K562 (cell line): ENCODE data around the gene LAP3. TPM values are rescaled to one million over a fixed set of nuclear protein-coding genes. Genes with fewer than 3 reads are reported as not detected.
A peak's percentile ranks its signal among the peaks of the same experiment; 100 is the strongest.

ENCODE experiments used
- CBX8 ChIP-seq: fragments of 200-600 bp; sonication (generic); IDR thresholded peaks from 2 replicates; pipeline ENCODE4 v1.6.1; 2012; ENCODE audit warnings: borderline replicate concordance, mixed run types, low read depth, mild to moderate bottlenecking, moderate library complexity, mixed read lengths, low read length, control low read depth, inconsistent platforms; ENCODE audit not compliant: poor library complexity, severe bottlenecking; ENCODE audit errors: extremely low read depth
- ESRRA ChIP-seq: fragments of 450-650 bp; IDR thresholded peaks from 2 replicates; pipeline ENCODE4 v1.6.1; 2014; ENCODE audit warnings: low read depth, mild to moderate bottlenecking, moderate library complexity, borderline replicate concordance
- FOXA3 ChIP-seq, 2 experiments: fragments of 450-650 bp in 1 of 2; sonication (generic) in 1 of 2; formaldehyde crosslinking; IDR thresholded peaks in 1 of 2; conservative IDR thresholded peaks in 1 of 2; 2 replicates each; pipeline versions ENCODE4 v1.4.0 to v1.8.0; 2020 to 2022; ENCODE audit warnings: mild to moderate bottlenecking in 2 of 2, missing genetic modification reagents in 1 of 2
- FOXJ3 ChIP-seq: sonication (generic); formaldehyde crosslinking; IDR thresholded peaks from 2 replicates; pipeline ENCODE4 v1.4.0; 2020; ENCODE audit warnings: mild to moderate bottlenecking, missing genetic modification reagents
- HDGF ChIP-seq: fragments of 450-650 bp; IDR thresholded peaks from 2 replicates; pipeline ENCODE4 v1.6.1; 2016
- MEIS2 ChIP-seq: fragments of 450-650 bp; IDR thresholded peaks from 2 replicates; pipeline ENCODE4 v1.6.1; 2014; ENCODE audit warnings: mild to moderate bottlenecking; ENCODE audit not compliant: partially characterized antibody
- POLR2AphosphoS5 ChIP-seq: IDR thresholded peaks from 2 replicates; pipeline ENCODE4 v1.6.1; 2011; ENCODE audit warnings: mild to moderate bottlenecking, low read depth, low read length, moderate library complexity; ENCODE audit not compliant: control insufficient read depth, insufficient read depth
- PPARD ChIP-seq: fragments of 250-450 bp; sonication (Bioruptor Pico); IDR thresholded peaks from 2 replicates; pipeline ENCODE4 v1.8.0; 2022; ENCODE audit warnings: inconsistent platforms, mild to moderate bottlenecking, moderate library complexity
- PRMT5 ChIP-seq: sonication (generic); formaldehyde crosslinking; IDR thresholded peaks from 2 replicates; pipeline ENCODE4 v1.5.0; 2020; ENCODE audit warnings: missing genetic modification reagents
- RAD21 ChIP-seq, 2 experiments: fragments of 250-450 bp in 1 of 2; fragments of 450-650 bp in 1 of 2; sonication (Bioruptor Pico) in 1 of 2; formaldehyde crosslinking in 1 of 2; IDR thresholded peaks in 1 of 2; conservative IDR thresholded peaks in 1 of 2; 2 replicates each; pipeline versions ENCODE4 v1.4.0 to v1.8.0; 2020 to 2022; ENCODE audit warnings: mild to moderate bottlenecking in 2 of 2, moderate library complexity in 1 of 2
- RNF2 ChIP-seq: sonication (generic); IDR thresholded peaks from 2 replicates; pipeline ENCODE4 v1.6.1; 2016
- SMAD3 ChIP-seq: fragments of 450-650 bp; formaldehyde crosslinking; conservative IDR thresholded peaks from 2 replicates; pipeline ENCODE4 v1.4.0; 2020; ENCODE audit warnings: mild to moderate bottlenecking
- TRIM24 ChIP-seq, 2 experiments: fragments of 450-650 bp; IDR thresholded peaks; 2 replicates each; pipeline ENCODE4 v1.6.1; 2016
- ZNF134 ChIP-seq: fragments of 250-450 bp; sonication (Bioruptor Pico); conservative IDR thresholded peaks from 2 replicates; pipeline ENCODE4 v1.4.0; 2020
- ZNF3 ChIP-seq: fragments of 250-450 bp; sonication (Bioruptor Pico); IDR thresholded peaks from 2 replicates; pipeline ENCODE4 v1.5.0; 2021; ENCODE audit warnings: mild to moderate bottlenecking, moderate library complexity
- ZNF780A ChIP-seq: fragments of 250-450 bp; sonication (Bioruptor Pico); IDR thresholded peaks from 2 replicates; pipeline ENCODE4 v1.5.0; 2021; ENCODE audit warnings: mild to moderate bottlenecking
- polyA plus RNA-seq, 8 experiments: library from polyadenylated mRNA; depleted of rRNA in 4 of 8; stranded (reverse) in 5 of 8; unstranded in 3 of 8; fragments of >200 nt; fragmentation: Nextera tagmentation in 2 of 8; fragmentation: Illumina TruSeq in 1 of 8; extraction: Ambion mirVana in 2 of 8; extraction: Trizol in 1 of 8; gene quantifications; 2 replicates each; pipeline versions ENCODE4 v1.2.1 to v1.2.3, GENCODE V29; 2011 to 2014; ENCODE audit warnings: inconsistent platforms in 1 of 8, missing spikeins in 1 of 8
- total RNA-seq, 7 experiments: library from RNA; depleted of rRNA in 6 of 7; stranded (reverse); fragments of >200 nt in 6 of 7; fragmentation: Illumina TruSeq in 2 of 7; extraction: Trizol in 2 of 7; gene quantifications; 2 replicates each; pipeline versions ENCODE4 v1.2.1 to v1.2.3, GENCODE V29; 2011 to 2021; ENCODE audit warnings: low replicate concordance in 1 of 7
- TF ChIP-seq, protein P1 (sequence below): fragments of 450-650 bp; IDR thresholded peaks from one replicate; pipeline ENCODE4 v1.6.1; 2018; ENCODE audit warnings: mild to moderate bottlenecking, moderate library complexity; ENCODE audit not compliant: partially characterized antibody
- TF ChIP-seq, protein P2 (sequence below): fragments of 450-650 bp; IDR thresholded peaks from 2 replicates; pipeline ENCODE4 v1.6.1; 2016; ENCODE audit warnings: borderline replicate concordance
- TF ChIP-seq, protein P3 (sequence below): fragments of 250-450 bp; sonication (Bioruptor Pico); IDR thresholded peaks from 2 replicates; pipeline ENCODE4 v1.5.0; 2021
- TF ChIP-seq, protein P4 (sequence below): fragments of 450-650 bp; IDR thresholded peaks from 2 replicates; pipeline ENCODE4 v1.6.1; 2018; ENCODE audit not compliant: partially characterized antibody

LAP3 gene
- total and polyA plus RNA-seq, 9 of the 15 experiments (the other 6 are each of a cell fraction or from before 2014, with no cell fraction given), result 82.3 to 170 (median 107) TPM

DNA sequence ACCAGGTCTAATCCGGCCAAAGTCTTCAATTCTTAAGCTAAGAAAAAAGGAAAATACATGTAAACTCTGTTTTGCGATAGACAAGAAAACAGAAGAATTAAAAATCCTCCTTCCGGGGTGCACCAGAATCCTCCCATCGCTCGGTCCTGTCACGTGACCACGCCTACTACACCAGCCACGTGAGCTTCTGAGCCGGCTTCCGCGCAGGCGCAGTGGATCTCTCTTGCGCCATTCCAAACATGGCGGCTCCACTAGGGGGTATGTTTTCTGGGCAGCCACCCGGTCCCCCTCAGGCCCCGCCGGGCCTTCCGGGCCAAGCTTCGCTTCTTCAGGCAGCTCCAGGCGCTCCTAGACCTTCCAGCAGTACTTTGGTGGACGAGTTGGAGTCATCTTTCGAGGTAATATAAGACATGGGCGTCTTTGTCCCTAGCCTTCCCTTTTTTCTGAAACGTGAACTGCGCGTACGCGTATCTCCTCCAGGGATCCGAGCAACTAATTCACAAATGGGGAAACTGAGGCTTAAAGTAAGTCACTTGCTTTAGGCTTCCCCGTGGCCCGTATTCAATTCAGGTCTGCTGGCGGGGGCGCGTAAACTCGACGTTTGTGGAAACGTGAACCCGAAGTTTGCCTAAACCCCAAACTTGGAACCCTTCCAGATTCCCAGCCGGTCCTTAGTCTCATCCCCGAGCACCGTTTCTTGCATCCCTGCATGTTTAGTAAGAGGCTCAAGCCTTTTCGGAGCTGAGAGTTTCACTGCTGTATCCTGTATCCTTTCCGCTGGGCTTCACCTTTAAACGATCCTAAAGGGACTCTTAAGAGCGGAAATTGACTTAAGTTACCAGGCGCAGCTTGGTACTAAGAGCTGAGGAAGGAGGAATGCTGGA lies 37.7 kb downstream of the LAP3 start, which contains the start of gene MED28 (continued):
- no peak for TF ChIP-seq FOXJ3 (CRISPR knock-in tag)
- TF ChIP-seq, protein P1, sequence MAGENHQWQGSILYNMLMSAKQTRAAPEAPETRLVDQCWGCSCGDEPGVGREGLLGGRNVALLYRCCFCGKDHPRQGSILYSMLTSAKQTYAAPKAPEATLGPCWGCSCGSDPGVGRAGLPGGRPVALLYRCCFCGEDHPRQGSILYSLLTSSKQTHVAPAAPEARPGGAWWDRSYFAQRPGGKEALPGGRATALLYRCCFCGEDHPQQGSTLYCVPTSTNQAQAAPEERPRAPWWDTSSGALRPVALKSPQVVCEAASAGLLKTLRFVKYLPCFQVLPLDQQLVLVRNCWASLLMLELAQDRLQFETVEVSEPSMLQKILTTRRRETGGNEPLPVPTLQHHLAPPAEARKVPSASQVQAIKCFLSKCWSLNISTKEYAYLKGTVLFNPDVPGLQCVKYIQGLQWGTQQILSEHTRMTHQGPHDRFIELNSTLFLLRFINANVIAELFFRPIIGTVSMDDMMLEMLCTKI, result no peak
- TF ChIP-seq PRMT5 (CRISPR knock-in tag), result no peak
- TF ChIP-seq FOXA3 (CRISPR knock-in tag; conservative IDR thresholded peaks at IDR 0.05 in 1 of 2, IDR thresholded peaks at IDR 0.05 in 1 of 2), result no peak
- no peak for TF ChIP-seq RAD21 (CRISPR knock-in tag; conservative IDR thresholded peaks at IDR 0.05 in 1 of 2, IDR thresholded peaks at IDR 0.05 in 1 of 2)
- no peak for TF ChIP-seq PPARD (CRISPR knock-in tag)
- TF ChIP-seq, protein P2, sequence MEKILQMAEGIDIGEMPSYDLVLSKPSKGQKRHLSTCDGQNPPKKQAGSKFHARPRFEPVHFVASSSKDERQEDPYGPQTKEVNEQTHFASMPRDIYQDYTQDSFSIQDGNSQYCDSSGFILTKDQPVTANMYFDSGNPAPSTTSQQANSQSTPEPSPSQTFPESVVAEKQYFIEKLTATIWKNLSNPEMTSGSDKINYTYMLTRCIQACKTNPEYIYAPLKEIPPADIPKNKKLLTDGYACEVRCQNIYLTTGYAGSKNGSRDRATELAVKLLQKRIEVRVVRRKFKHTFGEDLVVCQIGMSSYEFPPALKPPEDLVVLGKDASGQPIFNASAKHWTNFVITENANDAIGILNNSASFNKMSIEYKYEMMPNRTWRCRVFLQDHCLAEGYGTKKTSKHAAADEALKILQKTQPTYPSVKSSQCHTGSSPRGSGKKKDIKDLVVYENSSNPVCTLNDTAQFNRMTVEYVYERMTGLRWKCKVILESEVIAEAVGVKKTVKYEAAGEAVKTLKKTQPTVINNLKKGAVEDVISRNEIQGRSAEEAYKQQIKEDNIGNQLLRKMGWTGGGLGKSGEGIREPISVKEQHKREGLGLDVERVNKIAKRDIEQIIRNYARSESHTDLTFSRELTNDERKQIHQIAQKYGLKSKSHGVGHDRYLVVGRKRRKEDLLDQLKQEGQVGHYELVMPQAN, result peak; percentile 86
- no peak for TF ChIP-seq CBX8
- no peak for TF ChIP-seq SMAD3 (CRISPR knock-in tag)
- no peak for TF ChIP-seq RNF2
- TF ChIP-seq ESRRA, result no peak
- TF ChIP-seq ZNF134 (CRISPR knock-in tag), result no peak
- no peak for TF ChIP-seq HDGF
- TF ChIP-seq, protein P3, sequence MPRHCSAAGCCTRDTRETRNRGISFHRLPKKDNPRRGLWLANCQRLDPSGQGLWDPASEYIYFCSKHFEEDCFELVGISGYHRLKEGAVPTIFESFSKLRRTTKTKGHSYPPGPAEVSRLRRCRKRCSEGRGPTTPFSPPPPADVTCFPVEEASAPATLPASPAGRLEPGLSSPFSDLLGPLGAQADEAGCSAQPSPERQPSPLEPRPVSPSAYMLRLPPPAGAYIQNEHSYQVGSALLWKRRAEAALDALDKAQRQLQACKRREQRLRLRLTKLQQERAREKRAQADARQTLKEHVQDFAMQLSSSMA (CRISPR knock-in tag), result no peak
- peak; percentile 90 for TF ChIP-seq POLR2AphosphoS5
- TF ChIP-seq ZNF780A (CRISPR knock-in tag), result no peak
- TF ChIP-seq ZNF3, result no peak
- TF ChIP-seq MEIS2, result peak; percentile 70
- TF ChIP-seq TRIM24 (IDR thresholded peaks at IDR 0.05), result peak in 1 of 2 experiments; percentile 41; a peak in 1 of 4 replicates
- TF ChIP-seq, protein P4, sequence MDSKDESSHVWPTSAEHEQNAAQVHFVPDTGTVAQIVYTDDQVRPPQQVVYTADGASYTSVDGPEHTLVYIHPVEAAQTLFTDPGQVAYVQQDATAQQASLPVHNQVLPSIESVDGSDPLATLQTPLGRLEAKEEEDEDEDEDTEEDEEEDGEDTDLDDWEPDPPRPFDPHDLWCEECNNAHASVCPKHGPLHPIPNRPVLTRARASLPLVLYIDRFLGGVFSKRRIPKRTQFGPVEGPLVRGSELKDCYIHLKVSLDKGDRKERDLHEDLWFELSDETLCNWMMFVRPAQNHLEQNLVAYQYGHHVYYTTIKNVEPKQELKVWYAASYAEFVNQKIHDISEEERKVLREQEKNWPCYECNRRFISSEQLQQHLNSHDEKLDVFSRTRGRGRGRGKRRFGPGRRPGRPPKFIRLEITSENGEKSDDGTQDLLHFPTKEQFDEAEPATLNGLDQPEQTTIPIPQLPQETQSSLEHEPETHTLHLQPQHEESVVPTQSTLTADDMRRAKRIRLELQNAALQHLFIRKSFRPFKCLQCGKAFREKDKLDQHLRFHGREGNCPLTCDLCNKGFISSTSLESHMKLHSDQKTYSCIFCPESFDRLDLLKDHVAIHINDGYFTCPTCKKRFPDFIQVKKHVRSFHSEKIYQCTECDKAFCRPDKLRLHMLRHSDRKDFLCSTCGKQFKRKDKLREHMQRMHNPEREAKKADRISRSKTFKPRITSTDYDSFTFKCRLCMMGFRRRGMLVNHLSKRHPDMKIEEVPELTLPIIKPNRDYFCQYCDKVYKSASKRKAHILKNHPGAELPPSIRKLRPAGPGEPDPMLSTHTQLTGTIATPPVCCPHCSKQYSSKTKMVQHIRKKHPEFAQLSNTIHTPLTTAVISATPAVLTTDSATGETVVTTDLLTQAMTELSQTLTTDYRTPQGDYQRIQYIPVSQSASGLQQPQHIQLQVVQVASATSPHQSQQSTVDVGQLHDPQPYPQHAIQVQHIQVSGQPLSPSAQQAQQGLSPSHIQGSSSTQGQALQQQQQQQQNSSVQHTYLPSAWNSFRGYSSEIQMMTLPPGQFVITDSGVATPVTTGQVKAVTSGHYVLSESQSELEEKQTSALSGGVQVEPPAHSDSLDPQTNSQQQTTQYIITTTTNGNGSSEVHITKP, result no peak
